ENCODE results near the gene UBE3C. TPM values are rescaled to one million over a fixed set of nuclear protein-coding genes. Genes with fewer than 3 reads are reported as not detected.

Gene UBE3C
- total RNA-seq, 4 donors from 2014 or later = 62.6 to 91.8 (median 73.7) TPM

- TF ChIP-seq CTCF (IDR thresholded peaks at IDR 0.05; ENCODE audit: low read depth) = no peak
Measured at GRCh38 chr7:157224627-157225026, 85.9 kb downstream of the UBE3C start.

- no peak for TF ChIP-seq CTCF (IDR thresholded peaks at IDR 0.05; ENCODE audit: low read depth)
Measured at GRCh38 chr7:157228864-157229422, 90.2 kb downstream of the UBE3C start.

- no peak for TF ChIP-seq CTCF (IDR thresholded peaks at IDR 0.05; ENCODE audit: low read depth)
Measured at GRCh38 chr7:157233677-157234076, 95.0 kb downstream of the UBE3C start.

GRCh38 chr7:157234271-157234670 is 95.5 kb downstream of the UBE3C start:
- no peak for TF ChIP-seq CTCF (IDR thresholded peaks at IDR 0.05; ENCODE audit: low read depth)

- no peak for TF ChIP-seq CTCF (IDR thresholded peaks at IDR 0.05; ENCODE audit: low read depth)
Measured at GRCh38 chr7:157235357-157236333, 96.9 kb downstream of the UBE3C start.

- no peak for TF ChIP-seq CTCF (IDR thresholded peaks at IDR 0.05; ENCODE audit: low read depth)
Measured at GRCh38 chr7:157238087-157238486, 99.4 kb downstream of the UBE3C start.

GRCh38 chr7:157239571-157240270 is 101.0 kb downstream of the UBE3C start:
- TF ChIP-seq CTCF (IDR thresholded peaks at IDR 0.05; ENCODE audit: low read depth) = no peak
